Measurements from ENCODE around the gene PTX4.

PTX4 gene

DNA sequence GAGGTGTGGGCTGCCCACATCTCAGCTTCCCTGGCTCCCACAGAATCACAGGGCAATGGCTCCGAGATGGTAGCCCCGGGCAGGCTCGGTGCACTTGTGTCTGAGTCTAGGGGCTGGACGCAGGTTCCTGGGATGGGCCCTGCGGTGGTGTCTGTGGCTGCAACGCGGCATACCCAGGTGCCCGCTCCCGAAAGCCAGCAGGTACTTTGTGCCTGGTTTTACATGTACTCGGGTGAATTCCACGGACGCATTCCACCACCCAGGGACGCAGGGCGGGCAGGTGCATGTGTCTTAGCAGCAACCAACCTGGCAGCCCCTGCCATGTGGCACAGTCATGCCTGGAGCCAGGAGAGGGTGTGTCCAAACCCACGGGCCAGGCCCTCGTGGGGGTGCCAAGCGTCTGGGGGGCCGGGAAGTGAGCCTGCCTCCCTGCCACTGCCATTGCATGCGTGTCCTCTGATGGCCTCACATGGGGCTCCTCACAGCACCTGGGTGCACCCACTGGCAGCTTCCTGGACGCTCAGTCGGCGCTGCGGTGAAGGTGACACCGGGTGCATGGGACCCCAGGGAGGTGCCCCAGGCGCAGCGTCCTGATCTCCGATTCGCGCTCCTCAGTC, 40.3 kb upstream of the PTX4 start:
- TF ChIP-seq, protein P1, sequence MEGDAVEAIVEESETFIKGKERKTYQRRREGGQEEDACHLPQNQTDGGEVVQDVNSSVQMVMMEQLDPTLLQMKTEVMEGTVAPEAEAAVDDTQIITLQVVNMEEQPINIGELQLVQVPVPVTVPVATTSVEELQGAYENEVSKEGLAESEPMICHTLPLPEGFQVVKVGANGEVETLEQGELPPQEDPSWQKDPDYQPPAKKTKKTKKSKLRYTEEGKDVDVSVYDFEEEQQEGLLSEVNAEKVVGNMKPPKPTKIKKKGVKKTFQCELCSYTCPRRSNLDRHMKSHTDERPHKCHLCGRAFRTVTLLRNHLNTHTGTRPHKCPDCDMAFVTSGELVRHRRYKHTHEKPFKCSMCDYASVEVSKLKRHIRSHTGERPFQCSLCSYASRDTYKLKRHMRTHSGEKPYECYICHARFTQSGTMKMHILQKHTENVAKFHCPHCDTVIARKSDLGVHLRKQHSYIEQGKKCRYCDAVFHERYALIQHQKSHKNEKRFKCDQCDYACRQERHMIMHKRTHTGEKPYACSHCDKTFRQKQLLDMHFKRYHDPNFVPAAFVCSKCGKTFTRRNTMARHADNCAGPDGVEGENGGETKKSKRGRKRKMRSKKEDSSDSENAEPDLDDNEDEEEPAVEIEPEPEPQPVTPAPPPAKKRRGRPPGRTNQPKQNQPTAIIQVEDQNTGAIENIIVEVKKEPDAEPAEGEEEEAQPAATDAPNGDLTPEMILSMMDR (conservative IDR thresholded peaks at IDR 0.05; ENCODE audit: low read length) = no peak
- no peak overlapping the region for H3K4me3 ChIP-seq (ENCODE audit: low read length)
- DNase-seq (ENCODE audit: low read depth) = no peak

DNA sequence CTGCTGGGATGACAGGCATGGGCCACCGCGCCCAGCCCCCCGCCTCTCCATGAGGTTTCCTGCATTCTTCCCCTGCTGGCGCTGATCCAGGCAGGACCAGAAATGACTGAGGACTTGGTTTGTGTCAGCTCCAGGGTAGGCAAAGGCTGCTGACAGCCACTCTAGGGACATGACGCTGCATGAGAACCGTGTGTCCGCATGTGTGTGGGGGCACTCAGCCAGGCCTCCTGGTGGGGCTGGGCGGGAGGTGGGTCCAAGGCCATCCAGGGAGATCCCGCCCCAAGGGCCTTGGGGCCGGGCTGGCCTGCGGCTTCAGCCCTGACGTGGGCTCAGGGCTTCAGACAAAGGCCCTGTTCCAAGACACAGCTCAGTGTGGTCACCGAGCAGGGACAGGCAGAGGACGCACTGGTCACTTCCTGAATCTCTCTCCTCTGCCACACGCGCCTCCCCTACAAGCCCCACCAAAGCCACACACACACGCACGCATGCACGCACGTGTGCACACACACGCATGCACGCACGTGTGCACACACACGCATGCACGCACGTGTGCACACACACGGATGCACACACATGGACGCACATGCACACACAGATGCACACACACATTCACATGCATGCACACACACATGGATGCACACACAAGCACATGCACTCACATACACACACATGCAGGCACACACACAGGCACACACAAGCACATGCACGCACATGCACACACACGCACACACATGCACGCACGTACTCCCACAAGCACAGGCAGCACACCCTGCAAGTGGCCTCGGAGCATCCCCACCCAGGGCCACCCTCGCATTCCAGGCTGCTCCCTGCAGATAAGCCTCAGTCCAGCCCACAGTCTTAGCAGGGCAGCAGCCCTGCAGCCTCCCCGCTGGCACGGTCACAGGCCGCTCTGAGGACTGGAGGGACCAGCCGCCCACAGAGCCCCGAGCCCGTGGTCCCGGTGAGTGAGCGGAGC, 39.4 kb upstream of the PTX4 start:
- TF ChIP-seq, protein P1 (conservative IDR thresholded peaks at IDR 0.05; ENCODE audit: low read length) = no peak
- DNase-seq (ENCODE audit: low read depth) = peak; percentile 31
- no peak overlapping the region for H3K4me3 ChIP-seq (ENCODE audit: low read length)

- no peak overlapping the region for H3K4me3 ChIP-seq (ENCODE audit: low read length)
- TF ChIP-seq, protein P1 (conservative IDR thresholded peaks at IDR 0.05; ENCODE audit: low read length) = no peak
- DNase-seq (ENCODE audit: low read depth) = no peak
Measured at GRCh38 chr16:1526608-1527555, 38.1 kb upstream of the PTX4 start.

DNA sequence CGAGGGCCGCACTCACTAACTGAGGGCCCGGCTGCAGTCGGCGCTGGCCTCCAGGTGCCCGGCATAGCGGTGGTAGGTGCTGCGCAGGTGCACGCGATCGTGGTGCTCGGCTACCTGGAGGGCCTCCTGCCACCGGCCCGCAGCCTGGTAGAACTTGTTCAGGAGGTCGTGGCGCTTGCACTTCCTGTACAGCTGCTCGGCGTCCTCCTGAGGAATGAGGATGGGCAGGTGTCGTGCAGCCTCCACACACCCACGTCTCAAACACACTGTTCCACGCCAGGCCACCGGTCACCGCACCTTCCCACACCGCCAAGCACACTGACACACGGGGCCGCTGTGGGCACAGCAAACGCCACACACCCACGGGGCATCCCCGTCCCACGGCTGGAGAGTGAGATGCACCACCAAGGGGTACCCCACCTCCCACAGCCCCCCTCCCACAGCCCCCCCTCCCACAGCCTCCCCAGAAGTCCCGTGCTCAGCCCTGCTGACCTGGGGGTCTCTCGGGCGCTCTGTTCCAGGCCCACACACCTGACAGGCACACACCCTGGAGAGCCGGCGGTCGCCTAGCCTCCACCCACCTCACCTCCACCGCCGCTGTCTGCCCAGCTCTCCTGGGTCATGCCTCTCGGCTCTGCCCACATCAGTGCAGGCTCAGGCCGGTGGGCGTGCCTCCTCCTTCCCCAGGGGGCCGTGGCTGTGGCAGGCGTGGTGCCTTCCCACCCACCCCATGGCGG, 37.3 kb upstream of the PTX4 start:
- TF ChIP-seq, protein P1 (conservative IDR thresholded peaks at IDR 0.05; ENCODE audit: low read length) = no peak
- no peak for DNase-seq (ENCODE audit: low read depth)
- H3K4me3 ChIP-seq (ENCODE audit: low read length) = no peak overlapping the region

DNA sequence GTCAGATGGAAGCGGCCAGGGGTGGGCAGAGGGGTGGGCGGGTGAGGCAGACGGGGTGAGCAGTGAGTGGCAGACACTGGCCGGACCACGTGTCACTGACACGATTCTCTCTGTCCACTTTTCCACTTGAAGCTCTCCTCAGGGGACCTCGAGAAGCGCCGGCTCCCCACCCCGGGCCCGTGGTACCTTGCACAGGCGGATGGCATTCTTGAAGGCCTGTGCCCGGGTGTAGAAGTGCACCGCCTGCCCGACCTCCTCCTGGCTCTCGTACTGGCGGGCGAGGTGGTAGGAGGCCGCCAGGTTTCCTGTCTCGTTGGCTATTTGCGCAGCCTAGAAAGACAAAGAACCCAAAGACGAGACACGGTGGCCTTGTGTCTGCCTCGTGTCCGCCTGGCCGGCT, 35.6 kb upstream of the PTX4 start:
- TF ChIP-seq, protein P1 (conservative IDR thresholded peaks at IDR 0.05; ENCODE audit: low read length) = no peak
- no peak overlapping the region for H3K4me3 ChIP-seq (ENCODE audit: low read length)
- DNase-seq (ENCODE audit: low read depth) = no peak

DNA sequence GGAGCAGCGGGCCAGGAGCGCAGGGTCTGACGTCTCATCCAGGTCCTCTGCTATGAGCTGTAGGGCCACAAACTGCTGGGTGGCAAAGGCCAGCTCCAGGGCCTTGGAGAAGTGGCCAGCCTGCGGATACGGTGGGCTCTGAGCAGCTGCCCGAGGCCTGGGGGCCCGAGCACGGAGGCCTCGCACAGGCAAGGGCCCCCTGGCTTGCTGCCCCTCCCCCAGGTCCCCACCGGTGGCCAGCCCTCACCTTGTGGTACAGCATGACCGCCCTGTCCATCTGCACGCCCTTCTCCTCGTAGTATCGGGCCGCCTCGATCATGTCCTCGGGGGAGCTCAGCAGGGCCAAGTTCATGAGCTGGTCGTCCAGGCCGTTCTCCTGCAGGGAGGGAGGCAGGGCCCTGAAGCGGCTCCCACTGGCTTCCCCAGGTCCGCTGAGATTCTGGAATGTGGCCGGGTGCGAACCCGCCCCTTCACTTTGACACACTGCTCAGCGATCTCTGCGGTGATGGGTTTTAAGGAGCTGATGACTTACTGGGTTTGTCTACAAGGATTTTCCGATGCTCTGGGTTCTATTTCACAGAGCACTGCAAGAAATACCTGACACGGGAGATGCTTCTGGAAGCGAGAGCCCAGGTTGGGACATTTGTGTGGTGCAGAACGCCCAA, 35.0 kb upstream of the PTX4 start:
- TF ChIP-seq, protein P1 (conservative IDR thresholded peaks at IDR 0.05; ENCODE audit: low read length) = no peak
- no peak overlapping the region for H3K4me3 ChIP-seq (ENCODE audit: low read length)
- no peak for DNase-seq (ENCODE audit: low read depth)
